Measurements from ENCODE around the gene SYT13. TPM values are rescaled to one million over a fixed set of nuclear protein-coding genes. Genes with fewer than 3 reads are reported as not detected.

The SYT13 gene
- total RNA-seq, 2 donors from 2014 or later = 23.4 to 31.5 TPM

DNA sequence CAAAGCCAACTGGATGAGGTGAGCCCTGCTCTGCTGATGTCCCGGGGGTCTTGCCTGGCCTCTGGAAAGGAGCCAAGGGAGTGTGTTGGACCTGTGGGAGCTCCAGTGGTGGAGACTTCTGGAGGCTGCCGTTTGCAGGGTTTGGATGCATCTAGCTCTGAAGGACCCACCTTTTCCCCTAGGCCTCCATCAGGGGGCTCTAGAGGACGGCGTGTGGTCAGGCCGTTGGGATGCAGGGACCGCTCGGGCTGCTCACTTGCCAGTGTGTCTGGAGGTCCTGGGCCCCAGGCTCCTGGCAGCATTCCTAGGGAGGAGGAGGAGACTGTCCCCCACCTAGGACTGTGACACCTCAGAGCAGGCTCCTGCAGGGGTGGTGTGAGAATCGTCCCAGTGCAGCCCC, 81.4 kb downstream of the SYT13 start:
- Histone ChIP-seq H3K9ac (ENCODE audit: low read depth in 2 of 2, low read length in 2 of 2) (no peak overlapping the region), H3K4me1 (no peaks in the 10 kb centered on the region), H3K27me3 (no peaks in the 10 kb centered on the region), H3K36me3 (no peaks in the 10 kb centered on the region), H3K27ac (no peak overlapping the region), H3K4me3 (no peak overlapping the region), H3K9me3 (no peaks in the 10 kb centered on the region)
- TF ChIP-seq, protein P1, sequence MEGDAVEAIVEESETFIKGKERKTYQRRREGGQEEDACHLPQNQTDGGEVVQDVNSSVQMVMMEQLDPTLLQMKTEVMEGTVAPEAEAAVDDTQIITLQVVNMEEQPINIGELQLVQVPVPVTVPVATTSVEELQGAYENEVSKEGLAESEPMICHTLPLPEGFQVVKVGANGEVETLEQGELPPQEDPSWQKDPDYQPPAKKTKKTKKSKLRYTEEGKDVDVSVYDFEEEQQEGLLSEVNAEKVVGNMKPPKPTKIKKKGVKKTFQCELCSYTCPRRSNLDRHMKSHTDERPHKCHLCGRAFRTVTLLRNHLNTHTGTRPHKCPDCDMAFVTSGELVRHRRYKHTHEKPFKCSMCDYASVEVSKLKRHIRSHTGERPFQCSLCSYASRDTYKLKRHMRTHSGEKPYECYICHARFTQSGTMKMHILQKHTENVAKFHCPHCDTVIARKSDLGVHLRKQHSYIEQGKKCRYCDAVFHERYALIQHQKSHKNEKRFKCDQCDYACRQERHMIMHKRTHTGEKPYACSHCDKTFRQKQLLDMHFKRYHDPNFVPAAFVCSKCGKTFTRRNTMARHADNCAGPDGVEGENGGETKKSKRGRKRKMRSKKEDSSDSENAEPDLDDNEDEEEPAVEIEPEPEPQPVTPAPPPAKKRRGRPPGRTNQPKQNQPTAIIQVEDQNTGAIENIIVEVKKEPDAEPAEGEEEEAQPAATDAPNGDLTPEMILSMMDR (IDR thresholded peaks at IDR 0.05) = no peak
- intact Hi-C loops (cut with DNase I) = no loop called here
- DNase-seq = no peak

DNA sequence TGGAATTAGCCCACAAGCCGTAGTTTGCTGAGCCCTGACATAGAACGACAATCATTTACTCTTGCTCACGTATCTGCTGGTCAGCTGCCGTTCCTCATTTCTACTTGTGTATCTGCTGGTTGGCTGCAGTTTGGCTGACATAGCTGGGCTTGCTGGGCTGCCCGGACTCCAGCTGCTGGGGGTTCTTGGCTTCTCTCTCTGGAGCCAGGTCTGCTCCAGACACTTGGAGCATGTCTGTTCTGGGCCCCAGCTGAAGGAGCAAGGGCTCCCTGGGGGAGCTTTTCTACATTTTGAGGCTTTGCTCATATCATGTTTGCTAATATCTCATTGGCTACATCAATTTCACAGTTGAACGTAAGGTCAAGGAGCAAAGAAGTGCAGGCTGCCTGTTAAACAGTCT, 92.4 kb downstream of the SYT13 start:
- Histone ChIP-seq H3K9ac (ENCODE audit: low read depth in 2 of 2, low read length in 2 of 2) (no peak overlapping the region), H3K4me3 (no peak overlapping the region), H3K27ac (no peak overlapping the region), H3K36me3 (no peaks in the 10 kb centered on the region), H3K9me3 (no peaks in the 10 kb centered on the region), H3K27me3 (no peaks in the 10 kb centered on the region), H3K4me1 (no peaks in the 10 kb centered on the region)
- DNase-seq = no peak
- intact Hi-C loops (cut with DNase I) = no loop called here
- TF ChIP-seq, protein P1 (IDR thresholded peaks at IDR 0.05) = no peak

Other genes with a start within 250 kb of the SYT13 start
- gene PRDM11, start 139.7 kb downstream of the SYT13 start, total RNA-seq = 1 to 10 TPM; 4.1 to 8.3 TPM